ENCODE data around the gene LRMDA. TPM values are rescaled to one million over a fixed set of nuclear protein-coding genes. Genes with fewer than 3 reads are reported as not detected.

Gene LRMDA
- total and polyA plus RNA-seq, 2 of the 13 experiments (the other 11 are each of a cell fraction or from before 2014, with no cell fraction given), result 13.4 to 22.0 TPM

GRCh38 chr10:76009531-76009930 is 578.1 kb downstream of the LRMDA start:
- no peak overlapping the region for H3K9ac ChIP-seq (ENCODE audit: insufficient read depth, low read depth, low read length)
- H3K36me3 ChIP-seq (replicated peaks in 1 of 2; ENCODE audit: control insufficient read depth in 1 of 2, insufficient read depth in 2 of 2, low read length in 2 of 2), result no peaks in the 10 kb centered on the region
- ChIA-PET POLR2A (no interaction called here), CTCF (ENCODE audit: low intra/inter-chr PET ratio, low total read pairs) (no interaction called here)
- no peaks in the 10 kb centered on the region for H3K79me2 ChIP-seq (ENCODE audit: insufficient read depth, low read length)
- FAIRE-seq (no peak), ATAC-seq (no peak), DNase-seq (ENCODE audit: low spot score) (no peak)
- WGBS (ENCODE audit: low lambda C conversion rate), result 95% methylated on average over 11 of the region's 11 CpGs
- no peak overlapping the region for H3K4me3 ChIP-seq (replicated peaks in 1 of 3; ENCODE audit: insufficient read depth in 1 of 3, low read depth in 2 of 3, low read length in 3 of 3)
- intact Hi-C loops (cut with micrococcal nuclease; ENCODE audit: unreplicated experiment) (no loop called here), in situ Hi-C loops (cut with HindIII; ENCODE audit: extremely low pct_ligation_motif_present, low pct_unique_long_range_greater_than_20kb) (no loop called here)
- no peak overlapping the region for H3K27ac ChIP-seq (ENCODE audit: extremely low read length, insufficient read depth, low read length)
- H3K27me3 ChIP-seq (ENCODE audit: control insufficient read depth in 1 of 2, insufficient read depth in 2 of 2, low read length in 2 of 2), result no peaks in the 10 kb centered on the region
- H3K4me2 ChIP-seq (ENCODE audit: low read depth, low read length), result no peak overlapping the region
- no TSS peak for BruUV-seq (replicated peaks)
- no peaks in the 10 kb centered on the region for H4K20me1 ChIP-seq (ENCODE audit: insufficient read depth, low read length)
- H3K9me3 ChIP-seq (ENCODE audit: low read length), result no peaks in the 10 kb centered on the region
- H3K4me1 ChIP-seq (ENCODE audit: insufficient read depth, low read length), result no peaks in the 10 kb centered on the region
- no peak overlapping the region for H2AFZ ChIP-seq (ENCODE audit: low read length)
- TF ChIP-seq ISL2 (CRISPR knock-in tag; IDR thresholded peaks at IDR 0.05), result no peak
- TF ChIP-seq IRX3 (CRISPR knock-in tag; IDR thresholded peaks at IDR 0.05; ENCODE audit: borderline replicate concordance, low read depth), result no peak
- no peak for TF ChIP-seq HNF4G (IDR thresholded peaks at IDR 0.05; ENCODE audit: borderline replicate concordance, low read depth, low read length)
- no peak for TF ChIP-seq HNF4G (CRISPR knock-in tag; IDR thresholded peaks at IDR 0.05; ENCODE audit: borderline replicate concordance, low read depth)
- TF ChIP-seq MLXIP (CRISPR knock-in tag; IDR thresholded peaks at IDR 0.05; ENCODE audit: borderline replicate concordance), result no peak
- TF ChIP-seq KLF15 (CRISPR knock-in tag; IDR thresholded peaks at IDR 0.05; ENCODE audit: borderline replicate concordance), result no peak

GRCh38 chr10:76010703-76011102 is 579.3 kb downstream of the LRMDA start:
- H3K4me2 ChIP-seq (ENCODE audit: low read depth, low read length), result no peak overlapping the region

More at GRCh38 chr10:76010703-76011102, 579.3 kb downstream of the LRMDA start:
- FAIRE-seq, result no peak
- Histone ChIP-seq H3K79me2 (ENCODE audit: insufficient read depth, low read length) (no peaks in the 10 kb centered on the region), H4K20me1 (ENCODE audit: insufficient read depth, low read length) (no peaks in the 10 kb centered on the region), H3K9ac (ENCODE audit: insufficient read depth, low read depth, low read length) (no peak overlapping the region), H2AFZ (ENCODE audit: low read length) (no peak overlapping the region), H3K9me3 (ENCODE audit: low read length) (no peaks in the 10 kb centered on the region), H3K27ac (ENCODE audit: extremely low read length, insufficient read depth, low read length) (no peak overlapping the region), H3K36me3 (replicated peaks in 1 of 2; ENCODE audit: control insufficient read depth in 1 of 2, insufficient read depth in 2 of 2, low read length in 2 of 2) (no peaks in the 10 kb centered on the region), H3K27me3 (ENCODE audit: control insufficient read depth in 1 of 2, insufficient read depth in 2 of 2, low read length in 2 of 2) (no peaks in the 10 kb centered on the region), H3K4me1 (ENCODE audit: insufficient read depth, low read length) (no peaks in the 10 kb centered on the region), H3K4me3 (replicated peaks in 1 of 3; ENCODE audit: insufficient read depth in 1 of 3, low read depth in 2 of 3, low read length in 3 of 3) (no peak overlapping the region)
- 81% methylated on average over 3 of the region's 3 CpGs for WGBS (ENCODE audit: low lambda C conversion rate)
- intact Hi-C loops (cut with micrococcal nuclease; ENCODE audit: unreplicated experiment), result no loop called here
- TF ChIP-seq U2AF1 (optimal IDR thresholded peaks at IDR 0.05; ENCODE audit: low read depth, low read length) (no peak), ZNF788 (CRISPR knock-in tag; IDR thresholded peaks at IDR 0.05; ENCODE audit: borderline replicate concordance) (no peak), TSC22D2 (CRISPR knock-in tag; IDR thresholded peaks at IDR 0.05; ENCODE audit: borderline replicate concordance) (no peak), IRX3 (CRISPR knock-in tag; IDR thresholded peaks at IDR 0.05; ENCODE audit: borderline replicate concordance, low read depth) (no peak), MAZ (IDR thresholded peaks at IDR 0.05; ENCODE audit: borderline replicate concordance, low read depth, low read length) (no peak), MAZ (CRISPR knock-in tag; IDR thresholded peaks at IDR 0.05; ENCODE audit: low read depth) (no peak), ZNF326 (CRISPR knock-in tag; IDR thresholded peaks at IDR 0.05; ENCODE audit: borderline replicate concordance) (no peak), ZNF674 (CRISPR knock-in tag; IDR thresholded peaks at IDR 0.05; ENCODE audit: low read depth) (no peak), ZBTB10 (CRISPR knock-in tag; IDR thresholded peaks at IDR 0.05; ENCODE audit: borderline replicate concordance) (no peak)
- ChIA-PET POLR2A (no interaction called here), CTCF (ENCODE audit: low intra/inter-chr PET ratio, low total read pairs) (no interaction called here)
- BruUV-seq (replicated peaks), result no TSS peak
- ATAC-seq, result no peak
- no peak for DNase-seq (ENCODE audit: low spot score)
- in situ Hi-C loops (cut with HindIII; ENCODE audit: extremely low pct_ligation_motif_present, low pct_unique_long_range_greater_than_20kb), result no loop called here

Measured in HepG2 (cell line).